HEK293 (cell line): ENCODE results near the gene LMNA.
"Not testable (repeated sequence)": the region's sequence is repeated elsewhere in the genome, so short reads cannot be mapped to it uniquely, and the experiment has no call there.

Experiments used
- ATF2 ChIP-seq: fragments of 450-650 bp; formaldehyde crosslinking; IDR thresholded peaks from 2 replicates; pipeline ENCODE4 v1.5.1; 2016; ENCODE audit warnings: missing biosample characterization, missing genetic modification characterization, low read depth
- CTCF ChIP-seq: fragments of 450-650 bp; formaldehyde crosslinking; IDR thresholded peaks from 2 replicates; pipeline ENCODE4 v1.5.1; 2016; ENCODE audit warnings: missing biosample characterization, missing genetic modification characterization
- HIC1 ChIP-seq: fragments of 450-650 bp; formaldehyde crosslinking; IDR thresholded peaks from 2 replicates; pipeline ENCODE4 v1.5.1; 2016; ENCODE audit warnings: missing biosample characterization, missing genetic modification characterization
- SCRT2 ChIP-seq: fragments of 450-650 bp; formaldehyde crosslinking; IDR thresholded peaks from 2 replicates; pipeline ENCODE4 v1.5.1; 2016; ENCODE audit warnings: missing biosample characterization, missing genetic modification characterization
- TCF7L2 ChIP-seq: IDR thresholded peaks from 2 replicates; pipeline ENCODE4 v1.6.1; 2011; ENCODE audit warnings: low read depth, mild to moderate bottlenecking, inconsistent platforms, low read length, moderate library complexity, borderline replicate concordance
- TRIM28 ChIP-seq: IDR thresholded peaks from 2 replicates; pipeline ENCODE4 v1.6.1; 2011; ENCODE audit warnings: low read length, control low read depth, borderline replicate concordance
- ZBTB7A ChIP-seq: fragments of 450-650 bp; formaldehyde crosslinking; IDR thresholded peaks from 2 replicates; pipeline ENCODE4 v1.5.1; 2016; ENCODE audit warnings: low read depth, missing biosample characterization, missing genetic modification characterization
- ZNF140 ChIP-seq: fragments of 450-650 bp; formaldehyde crosslinking; IDR thresholded peaks from 2 replicates; pipeline ENCODE4 v1.5.1; 2016; ENCODE audit warnings: missing biosample characterization, missing genetic modification characterization
- ZNF391 ChIP-seq: fragments of 450-650 bp; formaldehyde crosslinking; IDR thresholded peaks from 2 replicates; pipeline ENCODE4 v1.5.1; 2016; ENCODE audit warnings: low read depth, missing biosample characterization, missing genetic modification characterization, borderline replicate concordance
- ZNF529 ChIP-seq: fragments of 450-650 bp; formaldehyde crosslinking; IDR thresholded peaks from 2 replicates; pipeline ENCODE4 v1.5.1; 2017; ENCODE audit warnings: missing genetic modification characterization, missing biosample characterization; ENCODE audit not compliant: insufficient replicate concordance
- ZNF645 ChIP-seq: fragments of 450-650 bp; formaldehyde crosslinking; IDR thresholded peaks from 2 replicates; pipeline ENCODE4; 2016; ENCODE audit warnings: missing biosample characterization, missing genetic modification characterization
- ZNF791 ChIP-seq: fragments of 450-650 bp; formaldehyde crosslinking; IDR thresholded peaks from 2 replicates; pipeline ENCODE4 v1.5.1; 2016; ENCODE audit warnings: missing biosample characterization, missing genetic modification characterization
- ZNF830 ChIP-seq: fragments of 450-650 bp; IDR thresholded peaks from 2 replicates; pipeline ENCODE4 v1.5.0; 2018; ENCODE audit warnings: missing biosample characterization, missing genetic modification characterization, low read depth, mild to moderate bottlenecking, moderate library complexity

- not testable (repeated sequence) for TF ChIP-seq ATF2 (tag by site-specific recombination); TCF7L2; ZNF529; ZNF391 (tag by site-specific recombination); TRIM28; ZNF140 (tag by site-specific recombination); CTCF (tag by site-specific recombination); ZBTB7A (tag by site-specific recombination); ZNF830 (tag by site-specific recombination); ZNF645; SCRT2 (tag by site-specific recombination); HIC1 (tag by site-specific recombination); ZNF791 (tag by site-specific recombination)
These were observed 43.1 kb upstream of the LMNA start for GRCh38 chr1:156071332-156071816.
